ENCODE data around the gene PON2.

DNA sequence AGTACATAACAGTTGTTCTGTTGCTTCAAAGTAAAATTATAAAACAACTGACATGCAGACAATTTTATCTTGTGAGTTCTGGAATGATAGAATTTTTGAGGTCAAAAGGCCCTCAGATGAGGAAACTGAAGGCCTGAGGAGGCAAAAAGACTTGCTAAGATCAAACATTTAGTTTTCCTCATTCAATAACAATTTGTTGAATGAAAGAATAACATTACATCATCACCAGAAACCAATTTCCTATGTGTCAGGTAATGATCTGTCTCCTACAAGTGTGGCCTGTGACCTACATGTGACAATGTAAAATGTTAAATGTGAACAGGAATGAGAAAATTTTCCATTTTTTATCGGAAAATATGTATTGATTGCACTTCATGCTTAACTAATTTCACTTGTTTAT is 34.4 kb upstream of the PON2 start:
- TF ChIP-seq, protein P1, sequence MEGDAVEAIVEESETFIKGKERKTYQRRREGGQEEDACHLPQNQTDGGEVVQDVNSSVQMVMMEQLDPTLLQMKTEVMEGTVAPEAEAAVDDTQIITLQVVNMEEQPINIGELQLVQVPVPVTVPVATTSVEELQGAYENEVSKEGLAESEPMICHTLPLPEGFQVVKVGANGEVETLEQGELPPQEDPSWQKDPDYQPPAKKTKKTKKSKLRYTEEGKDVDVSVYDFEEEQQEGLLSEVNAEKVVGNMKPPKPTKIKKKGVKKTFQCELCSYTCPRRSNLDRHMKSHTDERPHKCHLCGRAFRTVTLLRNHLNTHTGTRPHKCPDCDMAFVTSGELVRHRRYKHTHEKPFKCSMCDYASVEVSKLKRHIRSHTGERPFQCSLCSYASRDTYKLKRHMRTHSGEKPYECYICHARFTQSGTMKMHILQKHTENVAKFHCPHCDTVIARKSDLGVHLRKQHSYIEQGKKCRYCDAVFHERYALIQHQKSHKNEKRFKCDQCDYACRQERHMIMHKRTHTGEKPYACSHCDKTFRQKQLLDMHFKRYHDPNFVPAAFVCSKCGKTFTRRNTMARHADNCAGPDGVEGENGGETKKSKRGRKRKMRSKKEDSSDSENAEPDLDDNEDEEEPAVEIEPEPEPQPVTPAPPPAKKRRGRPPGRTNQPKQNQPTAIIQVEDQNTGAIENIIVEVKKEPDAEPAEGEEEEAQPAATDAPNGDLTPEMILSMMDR (IDR thresholded peaks at IDR 0.05): no peak
- no peak for TF ChIP-seq POLR2A (IDR thresholded peaks at IDR 0.05)

All from heart left ventricle (tissue), 13 donors.